B cell (primary cell): ENCODE measurements around the gene ZFYVE19. TPM values are rescaled to one million over a fixed set of nuclear protein-coding genes. Genes with fewer than 3 reads are reported as not detected.

ENCODE experiments used
- ATAC-seq: fragments of 200-7000 bp; cut with Tn5 transposase; one replicate; pipeline ENCODE4 v1.10.0; 2021; ENCODE audit warnings: low read depth, mild to moderate bottlenecking, moderate number of reproducible peaks, moderate library complexity
- CTCF ChIA-PET: fragments of 350-600 bp; sonication (Branson Sonifier 250); formaldehyde crosslinking; loops from one replicate; lab custom pipeline; 2021; ENCODE audit warnings: antibody characterized with exemption, inconsistent platforms; lab: Charles Lee
- POLR2A ChIA-PET: fragments of 350-600 bp; sonication (Branson Sonifier 250); formaldehyde crosslinking; loops from one replicate; lab custom pipeline; 2021; ENCODE audit warnings: antibody characterized with exemption; lab: Charles Lee
- DNase-seq: peaks from one replicate; pipeline ENCODE4 v3.0.0; 2013
- H2AFZ ChIP-seq: 2 replicates; pipeline ENCODE4 v1.6.1; 2012; ENCODE audit warnings: mild to moderate bottlenecking, low read depth, low read length; ENCODE audit not compliant: insufficient read depth, poor library complexity, severe bottlenecking
- H3K27ac ChIP-seq, 2 donors: 1 replicate in 1 of 2; 2 replicates in 1 of 2; pipeline ENCODE4 v1.5.1; 2012 to 2013; ENCODE audit warnings: low read length in 2 of 2, mild to moderate bottlenecking in 2 of 2, moderate library complexity in 1 of 2
- H3K27me3 ChIP-seq, 4 experiments: fragments of 200-600 bp in 1 of 4; sonication (generic) in 1 of 4; replicated peaks in 1 of 4; 1 replicate in 2 of 4; 2 replicates in 2 of 4; pipeline versions ENCODE4 v1.6.1 to v1.7.0; 2013 to 2016; ENCODE audit warnings: low read length in 3 of 4, mild to moderate bottlenecking in 2 of 4, mixed read lengths in 1 of 4, moderate library complexity in 1 of 4; ENCODE audit not compliant: insufficient read depth in 4 of 4, control insufficient read depth in 3 of 4; ENCODE audit errors: control extremely low read depth in 1 of 4
- H3K36me3 ChIP-seq, 2 experiments: replicated peaks in 1 of 2; 1 replicate in 1 of 2; 2 replicates in 1 of 2; pipeline versions ENCODE4 v1.6.1 to v1.7.1; 2013; ENCODE audit warnings: low read length in 1 of 2; ENCODE audit not compliant: insufficient read depth in 2 of 2, control insufficient read depth in 1 of 2; ENCODE audit errors: control extremely low read depth in 1 of 2, extremely low read depth in 1 of 2
- H3K4me1 ChIP-seq, 2 donors: fragments of 200-600 bp in 1 of 2; sonication (generic) in 1 of 2; 1 replicate in 1 of 2; 2 replicates in 1 of 2; pipeline versions ENCODE4 v1.5.1 to v1.6.1; 2013 to 2017; ENCODE audit warnings: low read length in 2 of 2; ENCODE audit not compliant: control insufficient read depth in 2 of 2, insufficient read depth in 2 of 2
- H3K4me2 ChIP-seq: replicated peaks from 2 replicates; pipeline ENCODE3; 2012; ENCODE audit warnings: mild to moderate bottlenecking, low read depth, low read length; ENCODE audit not compliant: poor library complexity, severe bottlenecking
- H3K4me3 ChIP-seq, 5 experiments: fragments of 200-600 bp in 1 of 5; sonication (generic) in 1 of 5; 1 replicate in 3 of 5; 2 replicates in 2 of 5; pipeline versions ENCODE4 v1.5.1 to v1.7.0; 2011 to 2016; ENCODE audit warnings: low read length in 4 of 5, mild to moderate bottlenecking in 4 of 5, low read depth in 2 of 5, control low read depth in 1 of 5, moderate library complexity in 1 of 5; ENCODE audit not compliant: insufficient read depth in 1 of 5; ENCODE audit errors: control extremely low read depth in 1 of 5, extremely low read depth in 1 of 5
- H3K79me2 ChIP-seq: fragments of 200-600 bp; sonication (generic); one replicate; pipeline ENCODE4 v1.6.0; 2016; ENCODE audit warnings: low read length; ENCODE audit not compliant: control insufficient read depth, insufficient read depth
- H3K9ac ChIP-seq: fragments of 200-600 bp; sonication (generic); 2 replicates; pipeline ENCODE4 v1.6.1; 2017; ENCODE audit warnings: mild to moderate bottlenecking, low read length, moderate library complexity
- H3K9me3 ChIP-seq, 3 donors: one replicate each; pipeline versions ENCODE4 v1.6.1 to v1.7.1; 2013; ENCODE audit warnings: low read length in 2 of 3; ENCODE audit not compliant: control insufficient read depth in 2 of 3, insufficient read depth in 1 of 3; ENCODE audit errors: control extremely low read depth in 1 of 3
- H4K20me1 ChIP-seq: 2 replicates; pipeline ENCODE4 v1.6.0; 2012; ENCODE audit warnings: mild to moderate bottlenecking, low read length; ENCODE audit not compliant: insufficient read depth, control insufficient read depth, poor library complexity, severe bottlenecking
- H3K27ac Mint-ChIP-seq: one replicate; pipeline ENCODE4 v1.8.0; 2021; ENCODE audit warnings: mixed read lengths
- H3K27me3 Mint-ChIP-seq: one replicate; pipeline ENCODE4 v1.8.0; 2021; ENCODE audit warnings: mixed read lengths
- H3K4me1 Mint-ChIP-seq: one replicate; pipeline ENCODE4 v1.8.0; 2021; ENCODE audit warnings: mixed read lengths
- H3K4me3 Mint-ChIP-seq: one replicate; pipeline ENCODE4 v1.8.0; 2021; ENCODE audit warnings: mixed read lengths
- H3K9me3 Mint-ChIP-seq: one replicate; pipeline ENCODE4 v1.8.0; 2022; ENCODE audit warnings: mixed read lengths; ENCODE audit not compliant: insufficient read depth
- EZH2 ChIP-seq: IDR thresholded peaks from 2 replicates; pipeline ENCODE4 v1.6.1; 2012; ENCODE audit warnings: borderline replicate concordance, low read depth, mild to moderate bottlenecking, moderate library complexity, low read length; ENCODE audit not compliant: insufficient read depth, poor library complexity, severe bottlenecking
- WGBS: methylation state at CpG from one replicate; pipeline ENCODE4 v1.1.5; 2013; ENCODE audit warnings: missing lambda C conversion rate; ENCODE audit not compliant: insufficient coverage; 5-methylcytosine and 5-hydroxymethylcytosine counted together
- intact Hi-C: fragments of 100-400 bp; cut with micrococcal nuclease; formaldehyde crosslinking; loops from one replicate; pipeline ENCODE4 v1.10.0; 2022
- polyA plus RNA-seq: library from polyadenylated mRNA; depleted of rRNA; stranded (reverse); fragments of >200 nt; gene quantifications from 2 replicates; pipeline ENCODE4 v1.2.3, GENCODE V29; 2012
- total RNA-seq, 2 donors: library from RNA; stranded (reverse); fragments of 120-200 nt in 1 of 2; gene quantifications; 1 replicate in 1 of 2; 2 replicates in 1 of 2; pipeline versions ENCODE4 v1.2.3 to v1.2.4, GENCODE V29; 2013 to 2022
- TF ChIP-seq, protein P1 (sequence below): fragments of 200-600 bp; IDR thresholded peaks from one replicate; pipeline ENCODE4 v1.8.0; 2022; ENCODE audit warnings: antibody characterized with exemption, mild to moderate bottlenecking

The ZFYVE19 gene
- total and polyA plus RNA-seq, 2 donors (not counting 1 experiment from before 2014, with no cell fraction given) = 29.4 to 60.5 TPM

DNA sequence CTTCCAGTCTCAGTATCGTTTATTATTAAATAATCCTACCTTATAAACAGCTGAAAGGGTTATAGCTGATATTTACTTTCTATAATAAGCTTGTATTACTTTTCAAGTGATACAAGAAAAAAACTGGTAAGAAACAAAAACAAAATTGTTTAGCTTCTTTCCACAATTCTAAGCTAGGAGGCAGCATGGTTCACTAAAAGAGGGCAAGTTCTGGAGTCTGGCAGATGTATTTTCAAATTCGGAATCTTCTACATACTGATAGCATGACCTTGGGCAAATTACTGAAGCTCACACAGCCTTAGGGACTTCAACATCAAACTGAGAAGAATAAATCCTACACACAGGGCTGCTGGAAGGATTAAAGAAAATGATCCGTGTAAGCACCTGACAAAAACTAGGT lies 21.7 kb upstream of the ZFYVE19 start:
- Histone ChIP-seq H2AFZ (no peak overlapping the region), H3K4me2 (no peak overlapping the region), H3K27me3 (no peaks in the 10 kb centered on the region), H3K4me3 (no peak overlapping the region), H3K4me1 (peaks cover 8 to 11% of the 10 kb centered on the region in 2 donors), H3K27ac (no peak overlapping the region), H3K9ac (no peak overlapping the region), H4K20me1 (peaks cover 33% of the 10 kb centered on the region), H3K9me3 (no peaks in the 10 kb centered on the region), H3K79me2 (peaks cover 49% of the 10 kb centered on the region), H3K36me3 (peaks cover 0 to 3% of the 10 kb centered on the region in 2 experiments)
- no peak for ATAC-seq
- no peak overlapping the region for H3K27ac Mint-ChIP-seq
- WGBS = 100% methylated on average over 2 of the region's 3 CpGs
- CTCF ChIA-PET = interaction anchor here (0.9 to 7.1 kb wide), 11 partner anchors 12 to 266 kb away, joined by 3 to 99 read pairs (median 8); partner anchors contain the start of genes C15orf62, GCHFR and VPS18
- no peak for DNase-seq
- intact Hi-C loops = no loop called here
- POLR2A ChIA-PET = no interaction called here
- H3K4me1 Mint-ChIP-seq = peaks cover 19% of the 10 kb centered on the region
- TF ChIP-seq EZH2 = no peak
- TF ChIP-seq, protein P1, sequence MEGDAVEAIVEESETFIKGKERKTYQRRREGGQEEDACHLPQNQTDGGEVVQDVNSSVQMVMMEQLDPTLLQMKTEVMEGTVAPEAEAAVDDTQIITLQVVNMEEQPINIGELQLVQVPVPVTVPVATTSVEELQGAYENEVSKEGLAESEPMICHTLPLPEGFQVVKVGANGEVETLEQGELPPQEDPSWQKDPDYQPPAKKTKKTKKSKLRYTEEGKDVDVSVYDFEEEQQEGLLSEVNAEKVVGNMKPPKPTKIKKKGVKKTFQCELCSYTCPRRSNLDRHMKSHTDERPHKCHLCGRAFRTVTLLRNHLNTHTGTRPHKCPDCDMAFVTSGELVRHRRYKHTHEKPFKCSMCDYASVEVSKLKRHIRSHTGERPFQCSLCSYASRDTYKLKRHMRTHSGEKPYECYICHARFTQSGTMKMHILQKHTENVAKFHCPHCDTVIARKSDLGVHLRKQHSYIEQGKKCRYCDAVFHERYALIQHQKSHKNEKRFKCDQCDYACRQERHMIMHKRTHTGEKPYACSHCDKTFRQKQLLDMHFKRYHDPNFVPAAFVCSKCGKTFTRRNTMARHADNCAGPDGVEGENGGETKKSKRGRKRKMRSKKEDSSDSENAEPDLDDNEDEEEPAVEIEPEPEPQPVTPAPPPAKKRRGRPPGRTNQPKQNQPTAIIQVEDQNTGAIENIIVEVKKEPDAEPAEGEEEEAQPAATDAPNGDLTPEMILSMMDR = no peak
- H3K4me3 Mint-ChIP-seq = no peak overlapping the region
- H3K9me3 Mint-ChIP-seq = no peaks in the 10 kb centered on the region
- no peaks in the 10 kb centered on the region for H3K27me3 Mint-ChIP-seq

GRCh38 chr15:40785814-40786213 lies 21.1 kb upstream of the ZFYVE19 start:
- Histone ChIP-seq H2AFZ (no peak overlapping the region), H3K4me3 (no peak overlapping the region), H3K4me1 (peaks cover 8 to 11% of the 10 kb centered on the region in 2 donors), H3K79me2 (peaks cover 54% of the 10 kb centered on the region), H3K9ac (no peak overlapping the region), H3K4me2 (no peak overlapping the region), H3K27me3 (no peaks in the 10 kb centered on the region), H4K20me1 (peaks cover 33% of the 10 kb centered on the region), H3K36me3 (peaks cover 2 to 3% of the 10 kb centered on the region in 2 experiments), H3K27ac (no peak overlapping the region), H3K9me3 (no peaks in the 10 kb centered on the region)
- no peak for ATAC-seq
- CTCF ChIA-PET = interaction anchor here (0.9 to 7.1 kb wide), 10 partner anchors 9 to 267 kb away, joined by 3 to 99 read pairs (median 6); partner anchors contain the start of genes C15orf62 and VPS18
- 100% methylated on average over 1 of the region's 2 CpGs for WGBS
- Mint-ChIP-seq H3K4me1 (peaks cover 19% of the 10 kb centered on the region), H3K9me3 (no peaks in the 10 kb centered on the region), H3K4me3 (no peak overlapping the region), H3K27ac (no peak overlapping the region), H3K27me3 (no peaks in the 10 kb centered on the region)
- TF ChIP-seq, protein P1 = no peak
- no peak for TF ChIP-seq EZH2
- intact Hi-C loops = no loop called here
- DNase-seq = no peak
- POLR2A ChIA-PET = no interaction called here
